ENCODE results near the gene PPM1N. TPM values are rescaled to one million over a fixed set of nuclear protein-coding genes. Genes with fewer than 3 reads are reported as not detected.

PPM1N gene
- total and polyA plus RNA-seq, 12 donors = 0.33 to 3.7 (median 1.6) TPM; not detected in 2

GRCh38 chr19:45503909-45504308 lies 5.7 kb downstream of the PPM1N start:
- no peaks in the 10 kb centered on the region for H3K36me3 ChIP-seq (replicated peaks in 1 of 2)
- 79 to 82% (median 81%) methylated on average over 9 of the region's 9 CpGs for WGBS, 4 donors
- no peaks in the 10 kb centered on the region for H3K27me3 ChIP-seq
- H3K4me1 ChIP-seq (replicated peaks in 1 of 2) = peaks cover 13 to 19% of the 10 kb centered on the region in 2 donors
- TF ChIP-seq CTCF (IDR thresholded peaks at IDR 0.05) (no peak), POLR2A (IDR thresholded peaks at IDR 0.05) (no peak)
- intact Hi-C loops (cut with DNase I) = no loop called here
- H3K27ac ChIP-seq = no peak overlapping the region
- no peaks in the 10 kb centered on the region for H3K9me3 ChIP-seq (replicated peaks in 1 of 3)
- no peak overlapping the region for H3K4me3 ChIP-seq
- no peak for DNase-seq

- intact Hi-C loops (cut with DNase I) = no loop called here
- peak overlapping the region; percentile 18 to 95 (median 85) for H3K27ac ChIP-seq
Measured at GRCh38 chr19:45505151-45505995, 7.1 kb downstream of the PPM1N start.

GRCh38 chr19:45505996-45506245 lies 7.7 kb downstream of the PPM1N start:
- intact Hi-C loops (cut with DNase I) = no loop called here
- 40 to 52% (median 45%) methylated on average over 5 of the region's 5 CpGs for WGBS, 4 donors
- no peak for TF ChIP-seq CTCF (IDR thresholded peaks at IDR 0.05)
- no peak for TF ChIP-seq POLR2A (IDR thresholded peaks at IDR 0.05)
- Histone ChIP-seq H3K4me3 (peak overlapping the region in 1 of 4 donors; percentile 98), H3K27ac (peak overlapping the region; percentile 18 to 95 (median 85)), H3K9me3 (replicated peaks in 1 of 3) (no peaks in the 10 kb centered on the region), H3K27me3 (no peaks in the 10 kb centered on the region), H3K36me3 (replicated peaks in 1 of 2) (no peaks in the 10 kb centered on the region), H3K4me1 (replicated peaks in 1 of 2) (peaks cover 15 to 32% of the 10 kb centered on the region in 2 donors)
- no peak for DNase-seq

More at GRCh38 chr19:45505151-45505995, 7.1 kb downstream of the PPM1N start:
- Histone ChIP-seq H3K4me3 (no peak overlapping the region), H3K36me3 (replicated peaks in 1 of 2) (no peaks in the 10 kb centered on the region), H3K9me3 (replicated peaks in 1 of 3) (no peaks in the 10 kb centered on the region), H3K4me1 (replicated peaks in 1 of 2) (peaks cover 14 to 29% of the 10 kb centered on the region in 2 donors), H3K27me3 (no peaks in the 10 kb centered on the region)
- TF ChIP-seq CTCF (IDR thresholded peaks at IDR 0.05) = no peak
- no peak for TF ChIP-seq POLR2A (IDR thresholded peaks at IDR 0.05)
- 73 to 80% (median 77%) methylated on average over 7 to 8 of the region's 8 CpGs for WGBS, 4 donors
- DNase-seq = peak in 3 of 7 donors; percentile 36 to 64 (median 45)

GRCh38 chr19:45506246-45506988 lies 8.2 kb downstream of the PPM1N start:
- TF ChIP-seq POLR2A (IDR thresholded peaks at IDR 0.05) (peak; percentile 51 to 65), CTCF (IDR thresholded peaks at IDR 0.05) (peak in 2 of 6 experiments; percentile 20 to 30)
- DNase-seq = peak; percentile 94 to 97 (median 97)
- Histone ChIP-seq H3K27ac (peak overlapping the region; percentile 18 to 95 (median 85)), H3K4me1 (replicated peaks in 1 of 2) (peaks cover 15 to 33% of the 10 kb centered on the region in 2 donors), H3K36me3 (replicated peaks in 1 of 2) (no peaks in the 10 kb centered on the region), H3K9me3 (replicated peaks in 1 of 3) (no peaks in the 10 kb centered on the region), H3K4me3 (peak overlapping the region in 2 of 4 donors; percentile 68 to 98), H3K27me3 (no peaks in the 10 kb centered on the region)
- 0 to 13% (median 2%) methylated on average over 6 to 47 of the region's 47 CpGs for WGBS, 4 donors
- intact Hi-C loops (cut with DNase I) = no loop called here
